Prostate gland (tissue), 2 donors: ENCODE measurements around the gene PRCC.

ENCODE experiments used
- POLR2A ChIP-seq: fragments of 450-650 bp; IDR thresholded peaks from one replicate; pipeline ENCODE4 v1.6.1; 2016; ENCODE audit warnings: antibody characterized with exemption, mild to moderate bottlenecking
- POLR2AphosphoS5 ChIP-seq: sonication (generic); formaldehyde crosslinking; IDR thresholded peaks from one replicate; pipeline ENCODE4 v1.6.1; 2017; ENCODE audit warnings: antibody characterized with exemption
- TF ChIP-seq, protein P1 (sequence below), 4 experiments: fragments of 200-600 bp in 2 of 4; fragments of 450-650 bp in 2 of 4; sonication (generic) in 2 of 4; IDR thresholded peaks; 1 replicate in 3 of 4; 2 replicates in 1 of 4; pipeline ENCODE4 v1.5.1; 2016 to 2019; ENCODE audit warnings: antibody characterized with exemption in 4 of 4, mild to moderate bottlenecking in 2 of 4, moderate library complexity in 2 of 4

DNA sequence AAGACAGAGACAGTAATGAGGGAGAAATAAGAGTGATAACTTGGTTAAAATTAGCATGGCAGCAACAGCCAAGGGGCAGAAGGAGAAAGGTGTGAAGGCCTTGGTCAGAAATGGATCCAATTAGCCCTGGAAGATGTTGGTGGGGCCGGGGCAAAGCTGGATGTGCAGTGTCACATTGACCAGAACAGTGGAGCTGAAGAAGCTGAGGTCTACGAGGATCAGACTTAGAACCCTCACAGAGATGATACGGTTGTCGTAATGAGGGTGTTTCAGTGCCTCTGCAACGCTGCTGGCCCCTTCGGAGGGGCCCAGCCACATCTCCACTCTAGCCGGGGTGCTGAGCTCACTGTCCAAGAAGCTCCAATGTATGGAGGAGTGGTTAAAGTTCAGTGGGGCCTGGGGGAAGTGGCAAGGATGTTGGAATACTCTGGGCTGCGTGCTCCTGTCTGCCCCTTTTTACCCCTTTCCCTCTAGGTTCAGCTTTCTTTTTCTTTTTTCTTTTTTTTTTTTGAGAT lies 35.1 kb downstream of the PRCC start:
- TF ChIP-seq, protein P1, sequence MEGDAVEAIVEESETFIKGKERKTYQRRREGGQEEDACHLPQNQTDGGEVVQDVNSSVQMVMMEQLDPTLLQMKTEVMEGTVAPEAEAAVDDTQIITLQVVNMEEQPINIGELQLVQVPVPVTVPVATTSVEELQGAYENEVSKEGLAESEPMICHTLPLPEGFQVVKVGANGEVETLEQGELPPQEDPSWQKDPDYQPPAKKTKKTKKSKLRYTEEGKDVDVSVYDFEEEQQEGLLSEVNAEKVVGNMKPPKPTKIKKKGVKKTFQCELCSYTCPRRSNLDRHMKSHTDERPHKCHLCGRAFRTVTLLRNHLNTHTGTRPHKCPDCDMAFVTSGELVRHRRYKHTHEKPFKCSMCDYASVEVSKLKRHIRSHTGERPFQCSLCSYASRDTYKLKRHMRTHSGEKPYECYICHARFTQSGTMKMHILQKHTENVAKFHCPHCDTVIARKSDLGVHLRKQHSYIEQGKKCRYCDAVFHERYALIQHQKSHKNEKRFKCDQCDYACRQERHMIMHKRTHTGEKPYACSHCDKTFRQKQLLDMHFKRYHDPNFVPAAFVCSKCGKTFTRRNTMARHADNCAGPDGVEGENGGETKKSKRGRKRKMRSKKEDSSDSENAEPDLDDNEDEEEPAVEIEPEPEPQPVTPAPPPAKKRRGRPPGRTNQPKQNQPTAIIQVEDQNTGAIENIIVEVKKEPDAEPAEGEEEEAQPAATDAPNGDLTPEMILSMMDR (IDR thresholded peaks at IDR 0.05) = no peak
- TF ChIP-seq POLR2A (no peak), POLR2AphosphoS5 (no peak)
